ENCODE measurements around the gene MIR17HG.

DNA sequence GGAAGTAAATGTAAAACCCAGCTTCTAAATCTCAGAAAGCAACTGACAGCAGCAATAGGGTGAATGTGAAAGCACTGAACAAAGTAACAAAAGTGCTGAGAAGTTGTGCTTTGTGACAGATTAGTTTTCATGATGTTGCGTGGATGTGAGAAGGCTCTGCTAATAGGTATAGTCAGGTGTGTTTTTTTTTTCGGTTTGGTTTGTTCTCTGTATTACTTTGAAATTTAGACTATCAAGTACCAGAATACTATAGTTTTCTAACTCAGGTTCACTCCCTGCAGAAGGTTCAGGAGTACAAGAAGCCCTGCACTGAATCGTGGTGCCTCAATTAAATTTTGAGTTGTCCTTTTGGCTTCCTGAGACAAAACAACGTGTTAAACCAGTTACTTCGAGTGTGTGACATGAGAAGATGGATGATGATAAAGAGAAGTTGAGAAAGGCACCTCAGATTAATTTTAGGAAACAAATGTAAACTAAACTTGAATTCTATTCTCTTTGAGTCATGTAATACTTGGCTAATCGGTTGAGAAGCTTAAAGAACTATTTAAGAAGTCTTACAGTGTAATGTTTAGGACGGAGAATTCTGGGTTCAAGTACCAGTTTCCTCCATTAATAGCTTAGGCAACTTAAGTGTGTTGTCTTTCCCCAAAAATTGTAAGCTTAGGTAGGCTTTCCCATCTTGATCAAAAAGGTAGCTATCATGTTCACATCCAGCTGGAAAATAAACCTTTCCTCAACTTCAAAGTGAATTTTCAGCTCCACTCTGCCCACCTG is 10.3 kb downstream of the MIR17HG start:
- TF ChIP-seq POLR2A (IDR thresholded peaks at IDR 0.05), result no peak
- TF ChIP-seq CTCF (IDR thresholded peaks at IDR 0.05), result no peak

Data from esophagus squamous epithelium (tissue), 4 donors.